ENCODE data around the gene IPO5.

Gene IPO5

GRCh38 chr13:98059276-98059675, 105.8 kb downstream of the IPO5 start:
- no peak for DNase-seq (ENCODE audit: low read depth)

GRCh38 chr13:98060282-98060681, 106.8 kb downstream of the IPO5 start:
- no peak for DNase-seq (ENCODE audit: low read depth)

DNA sequence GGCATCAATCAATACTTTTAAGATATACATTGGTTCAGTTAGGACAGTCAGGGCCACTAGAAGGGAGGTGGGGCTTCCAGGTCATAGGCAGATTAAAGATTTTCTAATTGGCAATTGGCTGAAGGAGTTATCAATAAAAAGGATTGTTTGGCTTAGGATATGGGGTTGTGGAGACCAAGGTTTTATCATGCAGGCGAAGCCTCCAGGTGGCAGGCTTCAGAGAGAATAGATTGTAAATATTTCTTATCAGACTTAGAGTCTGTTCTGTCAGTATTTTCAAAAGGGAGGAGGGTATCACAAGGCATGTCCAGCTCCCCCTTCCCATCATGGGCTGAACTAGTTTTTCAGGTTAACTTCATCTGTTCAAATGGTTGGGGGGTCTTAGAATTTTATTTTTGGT, 112.0 kb downstream of the IPO5 start:
- DNase-seq (ENCODE audit: low read depth) = no peak

- no peak for DNase-seq (ENCODE audit: low read depth)
Observed at GRCh38 chr13:98066636-98067035, 113.2 kb downstream of the IPO5 start.

GRCh38 chr13:98068521-98068920, 115.0 kb downstream of the IPO5 start:
- DNase-seq (ENCODE audit: low read depth) = no peak

DNA sequence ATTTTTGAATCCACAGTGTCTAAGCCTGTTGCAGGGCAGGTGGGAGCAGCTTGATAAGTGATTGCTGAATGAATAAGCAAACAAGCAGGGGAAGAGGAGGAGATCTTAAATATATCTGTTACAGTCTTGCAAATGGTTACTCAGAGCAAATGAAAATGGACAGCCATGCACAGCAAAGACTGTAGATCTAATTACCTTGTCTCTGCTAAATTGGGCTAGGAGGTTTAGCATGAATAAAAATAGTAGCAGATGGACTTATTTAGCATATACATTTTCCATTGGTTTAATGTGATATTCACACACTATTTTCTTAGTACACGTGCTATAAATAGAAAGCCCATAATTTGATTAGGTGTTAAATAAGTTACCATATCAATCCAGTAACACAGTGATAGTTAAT, 116.5 kb downstream of the IPO5 start:
- no peak for DNase-seq (ENCODE audit: low read depth)

DNA sequence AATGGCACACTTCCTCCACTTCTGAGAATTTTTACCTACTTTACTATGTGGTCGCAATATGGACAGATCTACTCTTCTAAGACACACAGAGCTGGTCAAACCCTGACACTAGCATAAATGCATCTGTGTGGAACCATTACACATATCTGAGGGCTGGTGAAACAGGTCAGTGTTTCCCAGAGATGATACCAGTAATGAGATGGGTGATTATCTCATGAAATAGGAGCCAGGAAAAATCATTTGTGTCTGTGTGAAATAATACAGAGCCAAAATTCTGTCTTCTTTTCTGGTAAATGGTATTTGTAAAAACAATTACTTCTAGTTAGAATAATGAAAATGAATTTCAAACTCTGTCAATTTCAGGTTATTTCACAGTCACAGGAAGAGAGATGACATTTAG, 117.8 kb downstream of the IPO5 start:
- no peak for DNase-seq (ENCODE audit: low read depth)

- no peak for DNase-seq (ENCODE audit: low read depth)
Observed at GRCh38 chr13:98072476-98072875, 119.0 kb downstream of the IPO5 start.

All from stimulated activated CD8-positive, alpha-beta memory T cell treated with anti-CD3 and anti-CD28 coated beads, Interleukin-7, amount 100 ng/mL, for 24 hours (primary cell).